HPDE6-E6E7 (cell line): Measurements from ENCODE around the gene UXT.
"Not testable (repeated sequence)": the region's sequence is repeated elsewhere in the genome, so short reads cannot be mapped to it uniquely, and the experiment has no call there.

Experiments
- DNase-seq: peaks from one replicate; pipeline ENCODE4 v3.0.0; 2011; ENCODE audit warnings: missing footprints; ENCODE audit errors: extremely low spot score

The UXT gene

GRCh38 chrX:47614618-47615017 is 44.4 kb downstream of the UXT start:
- no peak for DNase-seq

- no peak for DNase-seq
Measured at GRCh38 chrX:47613082-47613481, 45.9 kb downstream of the UXT start.

- no peak for DNase-seq
Measured at GRCh38 chrX:47612418-47612817, 46.6 kb downstream of the UXT start.

- DNase-seq, result no peak
Measured at GRCh38 chrX:47611926-47612325, 47.1 kb downstream of the UXT start.

- no peak for DNase-seq
Measured at GRCh38 chrX:47611489-47611888, 47.5 kb downstream of the UXT start.

- no peak for DNase-seq
Measured at GRCh38 chrX:47610511-47610910, 48.5 kb downstream of the UXT start.

- DNase-seq, result no peak
Measured at GRCh38 chrX:47608130-47608810, 50.7 kb downstream of the UXT start.

GRCh38 chrX:47607091-47607490 is 51.9 kb downstream of the UXT start:
- DNase-seq, result no peak

- DNase-seq, result no peak
Measured at GRCh38 chrX:47605024-47605423, 54.0 kb downstream of the UXT start.

GRCh38 chrX:47603125-47603524 is 55.9 kb downstream of the UXT start:
- DNase-seq, result not testable (repeated sequence)
